Prostate gland (tissue), 2 donors: ENCODE data around the gene ATP10B.

Experiments used
- CTCF ChIP-seq, 4 experiments: fragments of 200-600 bp in 2 of 4; fragments of 450-650 bp in 2 of 4; sonication (generic) in 2 of 4; IDR thresholded peaks; 1 replicate in 3 of 4; 2 replicates in 1 of 4; pipeline ENCODE4 v1.5.1; 2016 to 2019; ENCODE audit warnings: antibody characterized with exemption in 4 of 4, mild to moderate bottlenecking in 2 of 4, moderate library complexity in 2 of 4
- POLR2A ChIP-seq: fragments of 450-650 bp; IDR thresholded peaks from one replicate; pipeline ENCODE4 v1.6.1; 2016; ENCODE audit warnings: antibody characterized with exemption, mild to moderate bottlenecking
- POLR2AphosphoS5 ChIP-seq: sonication (generic); formaldehyde crosslinking; IDR thresholded peaks from one replicate; pipeline ENCODE4 v1.6.1; 2017; ENCODE audit warnings: antibody characterized with exemption

GRCh38 chr5:160668356-160668755 lies 183.7 kb downstream of the ATP10B start:
- TF ChIP-seq POLR2AphosphoS5, result no peak
- no peak for TF ChIP-seq CTCF (IDR thresholded peaks at IDR 0.05)
- TF ChIP-seq POLR2A, result no peak
